ENCODE results near the gene S100A4. TPM values are rescaled to one million over a fixed set of nuclear protein-coding genes. Genes with fewer than 3 reads are reported as not detected.

S100A4 gene
- total and polyA plus RNA-seq, 2 experiments from 2014 or later: 14.2 to 36.0 TPM

GRCh38 chr1:153519242-153519641, 26.4 kb downstream of the S100A4 start:
- Histone ChIP-seq H3K27ac (ENCODE audit: low read depth) (no peak overlapping the region), H3K79me2 (replicated peaks; ENCODE audit: insufficient read depth) (no peaks in the 10 kb centered on the region), H3F3A (replicated peaks; ENCODE audit: low read depth) (no peaks in the 10 kb centered on the region), H3K27me3 (ENCODE audit: insufficient read depth) (peaks cover 47% of the 10 kb centered on the region), H4K20me1 (replicated peaks; ENCODE audit: insufficient read depth) (no peaks in the 10 kb centered on the region), H3K4me1 (ENCODE audit: insufficient read depth) (peaks cover 13% of the 10 kb centered on the region; the same call in 1 of the 2 replicates), H3K4me3 (no peak overlapping the region), H2AFZ (no peak overlapping the region), H3K4me2 (no peak overlapping the region), H3K36me3 (ENCODE audit: insufficient read depth) (no peaks in the 10 kb centered on the region), H3K9me2 (ENCODE audit: insufficient read depth) (no peaks in the 10 kb centered on the region)
- no peak overlapping the region for H3K4me3 Mint-ChIP-seq
- H3K9me3 Mint-ChIP-seq: peaks cover 10% of the 10 kb centered on the region; the same call in 1 of the 3 replicates
- H3K27ac Mint-ChIP-seq: no peak overlapping the region
- peaks cover 25% of the 10 kb centered on the region for H3K4me1 Mint-ChIP-seq
- no peak for TF ChIP-seq REST (IDR thresholded peaks at IDR 0.05; ENCODE audit: unreplicated experiment)
- peaks cover 25% of the 10 kb centered on the region for H3K27me3 Mint-ChIP-seq (ENCODE audit: insufficient read depth, low read depth, poor library complexity)
- DNase-seq (ENCODE audit: low spot score) (no peak), ATAC-seq (no peak)
- no peaks in the 10 kb centered on the region for H3K36me3 Mint-ChIP-seq (ENCODE audit: low read depth)

GRCh38 chr1:153515504-153516394, 29.9 kb downstream of the S100A4 start:
- Histone ChIP-seq H3K27me3 (ENCODE audit: insufficient read depth) (peaks cover 47% of the 10 kb centered on the region), H3F3A (replicated peaks; ENCODE audit: low read depth) (no peaks in the 10 kb centered on the region), H2AFZ (no peak overlapping the region; the same call in 1 of the 2 replicates), H4K20me1 (replicated peaks; ENCODE audit: insufficient read depth) (no peaks in the 10 kb centered on the region), H3K4me1 (ENCODE audit: insufficient read depth) (peaks cover 9% of the 10 kb centered on the region; the same call in 1 of the 2 replicates), H3K4me3 (no peak overlapping the region), H3K9me2 (ENCODE audit: insufficient read depth) (no peaks in the 10 kb centered on the region), H3K27ac (ENCODE audit: low read depth) (no peak overlapping the region), H3K36me3 (ENCODE audit: insufficient read depth) (no peaks in the 10 kb centered on the region), H3K79me2 (replicated peaks; ENCODE audit: insufficient read depth) (no peaks in the 10 kb centered on the region), H3K4me2 (no peak overlapping the region)
- Mint-ChIP-seq H3K27ac (no peak overlapping the region), H3K27me3 (ENCODE audit: insufficient read depth, low read depth, poor library complexity) (peaks cover 26% of the 10 kb centered on the region), H3K9me3 (no peaks in the 10 kb centered on the region; the same call in 1 of the 3 replicates), H3K4me3 (no peak overlapping the region), H3K4me1 (peaks cover 25% of the 10 kb centered on the region), H3K36me3 (ENCODE audit: low read depth) (no peaks in the 10 kb centered on the region)
- peak; percentile 15; the same call in 2 of the 3 replicates for ATAC-seq
- no peak for DNase-seq (ENCODE audit: low spot score)
- TF ChIP-seq ZNF462 (CRISPR knock-in tag; IDR thresholded peaks at IDR 0.05) (no peak), CREB1 (CRISPR knock-in tag; IDR thresholded peaks at IDR 0.05; ENCODE audit: low read depth) (no peak), EZH2phosphoT487 (IDR thresholded peaks at IDR 0.05; ENCODE audit: unreplicated experiment) (no peak), POLR2AphosphoS5 (IDR thresholded peaks at IDR 0.05; ENCODE audit: low read depth) (no peak), JUNB (IDR thresholded peaks at IDR 0.05; ENCODE audit: unreplicated experiment) (no peak), NANOG (IDR thresholded peaks at IDR 0.05; ENCODE audit: borderline replicate concordance) (no peak), EZH2 (IDR thresholded peaks at IDR 0.05; ENCODE audit: low read depth, unreplicated experiment) (no peak)
- TF ChIP-seq, protein P1, sequence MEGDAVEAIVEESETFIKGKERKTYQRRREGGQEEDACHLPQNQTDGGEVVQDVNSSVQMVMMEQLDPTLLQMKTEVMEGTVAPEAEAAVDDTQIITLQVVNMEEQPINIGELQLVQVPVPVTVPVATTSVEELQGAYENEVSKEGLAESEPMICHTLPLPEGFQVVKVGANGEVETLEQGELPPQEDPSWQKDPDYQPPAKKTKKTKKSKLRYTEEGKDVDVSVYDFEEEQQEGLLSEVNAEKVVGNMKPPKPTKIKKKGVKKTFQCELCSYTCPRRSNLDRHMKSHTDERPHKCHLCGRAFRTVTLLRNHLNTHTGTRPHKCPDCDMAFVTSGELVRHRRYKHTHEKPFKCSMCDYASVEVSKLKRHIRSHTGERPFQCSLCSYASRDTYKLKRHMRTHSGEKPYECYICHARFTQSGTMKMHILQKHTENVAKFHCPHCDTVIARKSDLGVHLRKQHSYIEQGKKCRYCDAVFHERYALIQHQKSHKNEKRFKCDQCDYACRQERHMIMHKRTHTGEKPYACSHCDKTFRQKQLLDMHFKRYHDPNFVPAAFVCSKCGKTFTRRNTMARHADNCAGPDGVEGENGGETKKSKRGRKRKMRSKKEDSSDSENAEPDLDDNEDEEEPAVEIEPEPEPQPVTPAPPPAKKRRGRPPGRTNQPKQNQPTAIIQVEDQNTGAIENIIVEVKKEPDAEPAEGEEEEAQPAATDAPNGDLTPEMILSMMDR (conservative IDR thresholded peaks at IDR 0.05; ENCODE audit: low read depth in 2 of 2): no peak

Measured in GM23338 (cell line).